Ishikawa (cell line): ENCODE data around the gene SNRNP48.

Source experiments
- CEBPB ChIP-seq: IDR thresholded peaks from 2 replicates; pipeline ENCODE4 v1.6.1; 2012
- EGR1 ChIP-seq: IDR thresholded peaks from 2 replicates; pipeline ENCODE4 v1.6.1; 2012
- EP300 ChIP-seq: IDR thresholded peaks from 2 replicates; pipeline ENCODE4 v1.6.1; 2012; ENCODE audit warnings: borderline replicate concordance
- FOXM1 ChIP-seq: IDR thresholded peaks from 2 replicates; pipeline ENCODE4 v1.6.1; 2012; ENCODE audit warnings: low read depth, borderline replicate concordance
- MAX ChIP-seq: IDR thresholded peaks from 2 replicates; pipeline ENCODE4 v1.6.1; 2012
- NFIC ChIP-seq: IDR thresholded peaks from 2 replicates; pipeline ENCODE4 v1.6.1; 2012
- RAD21 ChIP-seq: IDR thresholded peaks from 2 replicates; pipeline ENCODE4 v1.6.1; 2012; ENCODE audit warnings: low read depth
- TAF1 ChIP-seq: IDR thresholded peaks from 2 replicates; pipeline ENCODE4 v1.6.1; 2012; ENCODE audit warnings: low read depth, mild to moderate bottlenecking
- YY1 ChIP-seq: IDR thresholded peaks from 2 replicates; pipeline ENCODE4 v1.6.1; 2012; ENCODE audit warnings: low read depth
- TF ChIP-seq, protein P1 (sequence below): IDR thresholded peaks from 2 replicates; pipeline ENCODE4 v1.6.1; 2012
- TF ChIP-seq, protein P2 (sequence below): IDR thresholded peaks from 2 replicates; pipeline ENCODE4 v1.6.1; 2012; ENCODE audit warnings: low read depth, mild to moderate bottlenecking

DNA sequence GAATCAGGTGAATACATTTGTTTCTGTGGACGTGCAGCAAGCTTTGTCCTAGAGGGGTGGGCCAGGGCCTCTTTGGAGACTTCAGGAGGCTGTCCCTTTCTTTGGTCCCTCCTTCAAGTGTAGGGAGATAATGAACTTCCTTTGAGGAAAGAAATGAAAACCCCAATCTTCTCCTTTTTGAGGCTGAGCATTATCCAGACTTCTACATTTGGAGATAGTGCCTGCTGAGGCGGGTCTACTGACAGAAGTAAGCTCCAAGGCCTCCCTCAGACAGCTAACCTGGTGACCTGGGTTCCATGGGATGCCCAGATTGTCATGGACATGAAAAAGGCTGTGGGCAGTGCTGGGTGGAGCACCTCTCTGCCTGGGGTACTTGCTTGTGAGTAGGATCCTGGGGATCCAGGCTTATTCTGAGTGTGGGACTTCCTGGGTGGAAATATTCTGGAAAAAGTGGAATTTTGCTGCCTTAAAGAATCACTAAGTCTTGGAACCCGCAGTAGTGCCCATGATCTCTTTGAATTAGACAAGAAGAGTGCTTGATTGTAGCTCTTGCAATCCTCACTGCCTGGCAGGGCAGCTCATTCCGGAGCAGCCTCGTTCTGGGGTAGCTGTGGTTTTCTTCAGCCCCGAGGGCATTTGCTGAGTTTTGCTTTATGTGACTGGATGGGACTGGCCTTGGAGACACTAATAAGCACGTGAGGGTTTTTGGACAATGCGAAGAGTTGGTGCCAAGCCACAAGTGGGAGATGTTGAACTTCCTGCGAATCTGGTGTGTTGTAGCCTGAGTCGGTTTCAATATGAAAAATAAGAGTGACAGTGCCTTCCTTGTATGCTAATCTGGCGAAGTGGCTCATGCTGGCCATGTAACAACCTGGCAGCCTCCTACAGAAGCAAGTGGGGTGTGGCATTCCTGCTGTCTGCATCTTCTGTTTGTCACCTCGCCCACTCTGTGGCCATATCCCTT, 28.1 kb downstream of the SNRNP48 start:
- 0 out of 2 replicates have a peak, but pooled peaks have one; percentile 14 for TF ChIP-seq MAX
- no peak for TF ChIP-seq YY1
- TF ChIP-seq FOXM1, result no peak
- TF ChIP-seq CEBPB, result no peak
- no peak for TF ChIP-seq EGR1
- TF ChIP-seq, protein P1, sequence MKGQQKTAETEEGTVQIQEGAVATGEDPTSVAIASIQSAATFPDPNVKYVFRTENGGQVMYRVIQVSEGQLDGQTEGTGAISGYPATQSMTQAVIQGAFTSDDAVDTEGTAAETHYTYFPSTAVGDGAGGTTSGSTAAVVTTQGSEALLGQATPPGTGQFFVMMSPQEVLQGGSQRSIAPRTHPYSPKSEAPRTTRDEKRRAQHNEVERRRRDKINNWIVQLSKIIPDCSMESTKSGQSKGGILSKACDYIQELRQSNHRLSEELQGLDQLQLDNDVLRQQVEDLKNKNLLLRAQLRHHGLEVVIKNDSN, result peak; percentile 75
- TF ChIP-seq, protein P2, sequence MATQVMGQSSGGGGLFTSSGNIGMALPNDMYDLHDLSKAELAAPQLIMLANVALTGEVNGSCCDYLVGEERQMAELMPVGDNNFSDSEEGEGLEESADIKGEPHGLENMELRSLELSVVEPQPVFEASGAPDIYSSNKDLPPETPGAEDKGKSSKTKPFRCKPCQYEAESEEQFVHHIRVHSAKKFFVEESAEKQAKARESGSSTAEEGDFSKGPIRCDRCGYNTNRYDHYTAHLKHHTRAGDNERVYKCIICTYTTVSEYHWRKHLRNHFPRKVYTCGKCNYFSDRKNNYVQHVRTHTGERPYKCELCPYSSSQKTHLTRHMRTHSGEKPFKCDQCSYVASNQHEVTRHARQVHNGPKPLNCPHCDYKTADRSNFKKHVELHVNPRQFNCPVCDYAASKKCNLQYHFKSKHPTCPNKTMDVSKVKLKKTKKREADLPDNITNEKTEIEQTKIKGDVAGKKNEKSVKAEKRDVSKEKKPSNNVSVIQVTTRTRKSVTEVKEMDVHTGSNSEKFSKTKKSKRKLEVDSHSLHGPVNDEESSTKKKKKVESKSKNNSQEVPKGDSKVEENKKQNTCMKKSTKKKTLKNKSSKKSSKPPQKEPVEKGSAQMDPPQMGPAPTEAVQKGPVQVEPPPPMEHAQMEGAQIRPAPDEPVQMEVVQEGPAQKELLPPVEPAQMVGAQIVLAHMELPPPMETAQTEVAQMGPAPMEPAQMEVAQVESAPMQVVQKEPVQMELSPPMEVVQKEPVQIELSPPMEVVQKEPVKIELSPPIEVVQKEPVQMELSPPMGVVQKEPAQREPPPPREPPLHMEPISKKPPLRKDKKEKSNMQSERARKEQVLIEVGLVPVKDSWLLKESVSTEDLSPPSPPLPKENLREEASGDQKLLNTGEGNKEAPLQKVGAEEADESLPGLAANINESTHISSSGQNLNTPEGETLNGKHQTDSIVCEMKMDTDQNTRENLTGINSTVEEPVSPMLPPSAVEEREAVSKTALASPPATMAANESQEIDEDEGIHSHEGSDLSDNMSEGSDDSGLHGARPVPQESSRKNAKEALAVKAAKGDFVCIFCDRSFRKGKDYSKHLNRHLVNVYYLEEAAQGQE, result no peak
- TF ChIP-seq EP300, result no peak
- peak; percentile 22; the same call in 1 of the 2 replicates for TF ChIP-seq RAD21
- TF ChIP-seq TAF1, result 0 out of 2 replicates have a peak, but pooled peaks have one; percentile 24
- TF ChIP-seq NFIC, result peak; percentile 75
